GM19351 (cell line): ENCODE measurements around the gene SYNE1.
A peak's percentile ranks its signal among the peaks of the same experiment; 100 is the strongest.
"Not testable (repeated sequence)": the region's sequence is repeated elsewhere in the genome, so short reads cannot be mapped to it uniquely, and the experiment has no call there.

ENCODE experiments used
- ATAC-seq: cut with Tn5 transposase; IDR thresholded peaks from one replicate; pipeline ENCODE4 v1.9.1; 2021; ENCODE audit warnings: mild to moderate bottlenecking, moderate library complexity; ENCODE audit not compliant: unreplicated experiment

SYNE1 gene

GRCh38 chr6:152328200-152328599 is 309.0 kb downstream of the SYNE1 start:
- ATAC-seq: not testable (repeated sequence)

- ATAC-seq: no peak
Observed at GRCh38 chr6:152323376-152323775, 313.8 kb downstream of the SYNE1 start.

- ATAC-seq: no peak
Observed at GRCh38 chr6:152318278-152318677, 318.9 kb downstream of the SYNE1 start.

GRCh38 chr6:152316024-152316423 is 321.1 kb downstream of the SYNE1 start:
- no peak for ATAC-seq

- no peak for ATAC-seq
Observed at GRCh38 chr6:152314483-152314832, 322.7 kb downstream of the SYNE1 start.

GRCh38 chr6:152313542-152314482 is 323.4 kb downstream of the SYNE1 start:
- ATAC-seq: no peak

- ATAC-seq: no peak
Observed at GRCh38 chr6:152312434-152312833, 324.7 kb downstream of the SYNE1 start.

GRCh38 chr6:152310371-152310954 is 326.7 kb downstream of the SYNE1 start:
- ATAC-seq: no peak

- no peak for ATAC-seq
Observed at GRCh38 chr6:152309648-152310047, 327.5 kb downstream of the SYNE1 start.

- ATAC-seq: no peak
Observed at GRCh38 chr6:152309006-152309405, 328.2 kb downstream of the SYNE1 start.

GRCh38 chr6:152308306-152308705 is 328.9 kb downstream of the SYNE1 start:
- ATAC-seq: no peak

- ATAC-seq: no peak
Observed at GRCh38 chr6:152305672-152306071, 331.5 kb downstream of the SYNE1 start.

GRCh38 chr6:152301765-152302568 is 335.2 kb downstream of the SYNE1 start:
- peak; percentile 82 for ATAC-seq

GRCh38 chr6:152301021-152301764 is 336.0 kb downstream of the SYNE1 start:
- ATAC-seq: peak; percentile 28

- no peak for ATAC-seq
Observed at GRCh38 chr6:152300517-152300916, 336.6 kb downstream of the SYNE1 start.

GRCh38 chr6:152298848-152299735 is 338.1 kb downstream of the SYNE1 start:
- no peak for ATAC-seq

- no peak for ATAC-seq
Observed at GRCh38 chr6:152298055-152298647, 339.0 kb downstream of the SYNE1 start.

- no peak for ATAC-seq
Observed at GRCh38 chr6:152296648-152297376, 340.4 kb downstream of the SYNE1 start.

- ATAC-seq: no peak
Observed at GRCh38 chr6:152295920-152296319, 341.2 kb downstream of the SYNE1 start.
